T-helper 1 cell (primary cell): ENCODE results near the gene CRCP.
"Not testable (repeated sequence)": the region's sequence is repeated elsewhere in the genome, so short reads cannot be mapped to it uniquely, and the experiment has no call there.

Experiments
- DNase-seq, 5 donors: peaks; one replicate each; pipeline ENCODE4 v3.0.0-alpha.2; 2012 to 2020

The CRCP gene

DNA sequence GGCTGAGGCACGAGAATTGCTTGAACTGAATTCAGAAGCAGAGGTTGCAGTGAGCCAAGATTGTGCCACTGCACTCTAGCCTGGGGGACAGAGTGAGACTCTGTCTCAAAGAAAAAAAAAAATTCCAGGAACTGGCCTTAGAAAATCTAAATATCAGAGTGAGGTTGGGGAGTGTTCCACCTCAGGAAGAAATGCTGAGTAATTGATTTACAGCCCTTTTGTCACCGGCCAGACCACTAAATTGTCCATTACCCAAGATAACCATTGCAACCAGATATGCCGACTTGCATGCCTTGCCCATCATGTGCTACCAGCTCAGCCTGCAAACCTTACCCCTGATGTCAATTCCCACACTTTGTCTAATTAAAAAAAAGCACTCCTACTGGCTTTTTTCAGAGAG lies 42.4 kb downstream of the CRCP start:
- no peak for DNase-seq

- DNase-seq: no peak
These were observed 48.0 kb downstream of the CRCP start for GRCh38 chr7:66162622-66163021.

DNA sequence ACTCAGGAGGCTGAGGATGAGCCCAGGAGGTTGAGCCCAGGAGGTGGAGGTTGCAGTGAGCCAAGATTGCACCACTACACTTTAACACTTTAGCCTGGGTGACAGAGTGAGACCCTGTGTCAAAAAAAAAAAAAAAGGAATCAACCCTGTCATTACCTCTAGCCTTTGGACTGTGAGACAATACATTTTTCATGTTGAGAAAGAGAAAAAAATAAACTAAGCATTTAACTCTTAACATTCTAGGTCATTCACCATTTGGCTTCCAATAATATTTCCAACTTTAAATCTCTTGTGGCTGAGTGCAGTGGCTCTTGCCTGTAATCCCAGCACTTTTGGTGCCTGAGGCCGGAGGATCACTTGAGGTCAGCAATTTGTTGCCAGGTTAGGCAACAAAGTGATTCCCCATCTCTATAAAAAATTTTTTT lies 48.6 kb downstream of the CRCP start:
- DNase-seq: no peak

DNA sequence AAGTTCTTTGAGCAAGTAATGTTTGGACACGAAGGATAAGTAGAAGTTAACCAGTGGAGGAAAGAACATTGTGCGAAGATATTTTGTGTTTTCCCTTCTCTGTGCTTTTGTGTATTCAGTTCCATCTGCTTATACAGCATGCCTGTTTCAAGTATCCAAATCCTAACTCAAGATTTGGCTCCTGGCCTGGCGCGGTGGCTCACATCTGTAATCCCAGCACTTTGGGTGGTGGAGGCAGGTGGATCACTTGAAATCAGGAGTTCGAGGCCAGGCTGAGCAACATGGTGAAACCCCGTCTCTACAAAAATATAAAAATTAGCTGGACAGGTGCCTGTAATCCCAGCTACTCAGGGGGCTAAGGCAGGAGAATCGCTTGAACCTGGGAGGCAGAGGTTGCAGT lies 49.7 kb downstream of the CRCP start:
- DNase-seq: no peak

- DNase-seq: no peak
These were observed 53.2 kb downstream of the CRCP start for GRCh38 chr7:66167773-66168387.

DNA sequence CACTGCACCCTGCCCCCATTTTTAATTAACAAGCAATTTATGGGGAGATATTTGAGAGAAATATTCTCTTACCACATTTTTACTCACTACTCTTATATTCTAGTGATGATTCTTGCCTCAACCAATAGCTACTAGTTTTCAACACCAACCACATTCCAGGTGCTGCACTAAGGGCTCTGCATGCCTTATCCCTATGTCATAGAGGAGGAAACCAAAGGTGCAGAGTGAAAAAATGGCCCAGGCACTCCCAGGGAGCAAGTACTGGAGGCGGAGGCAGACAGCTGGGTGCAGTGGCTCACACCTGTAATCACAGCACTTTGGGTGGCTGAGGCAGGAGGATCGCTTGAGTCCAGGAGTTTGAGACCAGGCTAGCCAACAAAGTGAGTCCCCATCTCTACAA lies 55.0 kb downstream of the CRCP start:
- DNase-seq: no peak

- no peak for DNase-seq
These were observed 55.9 kb downstream of the CRCP start for GRCh38 chr7:66170309-66171231.

- not testable (repeated sequence) for DNase-seq
These were observed 58.1 kb downstream of the CRCP start for GRCh38 chr7:66172536-66173401.

DNA sequence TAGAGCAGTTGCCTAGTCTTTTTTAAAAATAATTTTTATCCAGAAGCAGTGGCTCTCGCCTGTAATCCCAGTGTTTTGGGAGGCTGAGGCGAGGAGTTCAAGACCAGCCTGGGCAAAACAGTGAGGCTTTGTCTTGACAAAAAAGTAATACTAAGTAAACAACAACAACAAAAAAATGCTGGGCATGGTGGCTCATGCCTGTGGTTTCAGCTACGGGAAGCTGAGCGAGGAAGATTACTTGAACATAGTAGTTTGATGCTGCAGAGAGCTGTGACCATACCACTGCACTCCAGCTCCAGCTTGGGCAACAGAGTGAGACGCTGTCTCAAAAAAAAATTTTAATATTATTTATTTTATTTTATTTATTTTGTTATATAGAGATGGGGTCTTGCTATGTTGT lies 59.2 kb downstream of the CRCP start:
- DNase-seq: no peak

GRCh38 chr7:66175006-66175405 lies 60.4 kb downstream of the CRCP start:
- not testable (repeated sequence) for DNase-seq

- DNase-seq: no peak
These were observed 62.3 kb downstream of the CRCP start for GRCh38 chr7:66176914-66177313.

GRCh38 chr7:66178258-66178657 lies 63.6 kb downstream of the CRCP start:
- no peak for DNase-seq

- DNase-seq: no peak
These were observed 66.7 kb downstream of the CRCP start for GRCh38 chr7:66181329-66181728.

DNA sequence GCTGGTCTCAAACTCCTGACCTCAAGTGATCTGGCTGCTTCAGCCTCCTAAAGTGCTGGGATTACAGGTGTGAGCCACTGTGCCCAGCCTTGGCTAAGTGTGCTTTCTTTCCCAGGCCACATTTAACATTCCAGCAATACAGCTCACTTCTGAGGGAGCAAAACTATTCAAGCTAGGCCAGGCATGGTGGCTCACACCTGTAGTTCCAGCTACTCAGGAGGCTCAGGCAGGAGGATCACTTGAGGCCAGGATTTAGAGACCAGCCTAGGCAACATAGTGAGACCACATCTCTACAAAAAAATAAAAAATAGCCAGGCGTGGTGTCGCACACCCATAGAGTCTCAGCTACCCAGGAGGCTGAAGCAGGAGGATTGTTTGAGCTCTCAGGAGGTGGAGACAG lies 67.2 kb downstream of the CRCP start:
- no peak for DNase-seq

GRCh38 chr7:66182920-66183319 lies 68.3 kb downstream of the CRCP start:
- DNase-seq: no peak

DNA sequence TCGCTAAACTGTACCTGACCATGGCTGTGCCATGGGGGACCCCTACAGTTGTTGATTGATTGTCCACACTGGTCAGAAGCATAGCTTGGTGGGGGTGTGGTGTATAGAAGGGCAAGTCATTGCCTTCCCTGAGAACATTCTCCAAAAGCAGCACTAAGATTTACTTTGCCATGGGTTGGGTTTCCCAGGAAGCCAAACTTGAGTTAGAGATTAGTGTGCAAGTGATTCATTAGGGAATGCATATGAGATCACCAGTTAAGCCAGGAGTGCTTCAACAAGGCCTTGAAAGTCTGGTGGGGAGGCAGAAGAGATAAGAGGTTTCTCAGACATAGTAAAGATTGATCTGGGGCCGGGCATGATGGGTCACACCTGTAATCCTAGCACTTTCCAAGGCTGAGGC lies 69.1 kb downstream of the CRCP start:
- DNase-seq: no peak

DNA sequence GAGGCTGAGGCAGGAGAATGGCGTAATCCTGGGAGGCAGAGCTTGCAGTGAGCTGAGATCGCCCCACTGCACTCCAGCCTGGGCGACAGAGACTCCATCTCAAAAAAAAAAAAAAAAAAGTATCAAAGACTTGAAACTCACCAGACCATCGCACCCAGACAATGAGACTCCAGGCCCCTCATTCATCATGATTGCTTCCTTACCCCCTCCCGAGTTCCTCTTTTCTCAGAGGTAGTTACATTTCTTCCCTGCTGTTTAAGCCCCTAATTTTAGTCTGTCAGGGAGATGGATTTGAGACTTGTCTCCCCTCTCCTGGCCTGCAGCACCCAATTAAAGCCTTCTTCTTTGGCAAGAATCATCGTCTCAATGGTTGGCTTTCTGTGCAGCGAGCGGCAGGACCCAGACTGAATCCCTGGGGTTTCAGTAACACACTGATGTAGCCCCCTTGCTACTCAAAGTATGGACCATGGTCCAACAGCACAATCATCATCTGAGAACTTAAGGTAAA lies 71.1 kb downstream of the CRCP start:
- DNase-seq: no peak

GRCh38 chr7:66186991-66187390 lies 72.3 kb downstream of the CRCP start:
- DNase-seq: no peak

- DNase-seq: no peak
These were observed 73.3 kb downstream of the CRCP start for GRCh38 chr7:66187905-66188304.

DNA sequence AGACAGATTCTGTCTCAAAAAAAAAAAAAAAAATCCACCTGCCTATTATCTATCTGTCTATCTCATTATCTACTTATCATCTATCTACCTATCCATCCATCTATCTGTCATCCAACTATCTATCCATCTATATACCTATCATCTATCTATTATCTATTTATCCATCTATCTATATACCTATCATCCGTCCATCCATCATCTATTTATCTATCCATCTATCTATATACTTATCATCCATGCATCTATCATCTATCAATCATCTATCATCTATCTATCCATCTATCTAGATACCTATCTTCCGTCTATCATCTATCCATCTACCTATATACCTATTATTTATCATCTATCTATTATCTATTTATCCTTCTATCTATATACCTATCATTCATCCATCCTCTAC lies 74.0 kb downstream of the CRCP start:
- no peak for DNase-seq

DNA sequence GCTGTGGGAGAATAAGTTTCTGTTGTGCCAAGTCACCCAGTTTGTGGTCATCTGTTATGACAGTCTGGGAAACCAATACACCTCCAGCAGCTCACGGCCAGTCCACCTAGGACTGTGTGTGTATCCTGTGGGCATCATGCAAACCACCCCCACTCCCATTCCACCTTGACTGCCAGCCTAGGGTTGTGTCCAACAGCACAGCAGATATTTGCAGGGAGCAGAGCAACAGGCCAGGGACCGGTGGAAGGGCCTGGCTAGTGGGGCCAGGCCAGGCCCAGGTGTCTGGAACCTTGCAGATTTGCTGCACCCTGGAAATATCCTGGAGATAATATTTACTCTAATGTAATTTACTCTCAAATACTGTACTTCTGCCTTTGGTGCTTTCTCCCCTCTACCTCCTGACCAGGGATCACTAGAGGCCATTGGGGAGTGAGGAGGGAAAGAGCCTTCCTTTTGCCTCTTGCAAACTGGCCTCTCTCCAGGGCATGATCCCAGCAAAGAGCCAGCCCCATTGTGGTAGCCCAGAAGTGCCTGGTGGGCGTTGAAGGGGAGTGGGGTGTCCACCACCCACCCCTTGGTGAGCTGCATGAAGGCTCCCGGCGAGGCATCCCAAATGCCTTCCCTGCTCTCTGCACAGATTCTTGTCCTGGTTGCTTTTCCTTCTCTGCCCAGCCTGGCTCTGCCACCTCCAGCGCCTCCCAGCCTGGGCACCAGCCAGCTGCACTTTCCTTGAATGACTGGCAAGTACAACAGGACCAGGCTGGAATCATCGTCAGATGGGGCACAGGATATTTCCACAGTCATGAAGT lies 75.3 kb downstream of the CRCP start:
- DNase-seq: no peak

GRCh38 chr7:66190504-66190857 lies 75.8 kb downstream of the CRCP start:
- no peak for DNase-seq
